Anterior cingulate cortex (tissue), 58 donors: ENCODE measurements around the gene USP46.

Source experiments
- DNase-seq, 58 donors: peaks; one replicate each; lab custom pipeline; 2025; lab: John Stamatoyannopoulos, UW

Gene USP46

GRCh38 chr4:52659001-52659721, at the start of gene USP46:
TSS of gene USP46 (minus strand) at chr4:52659301. CDS start at chr4:52659150, 151 bp downstream.
- peak in 55 of 58 donors; percentile 17 to 86 (median 66) for DNase-seq

GRCh38 chr4:52704661-52705060, 45.6 kb upstream of the USP46 start:
- no peak for DNase-seq

- DNase-seq: no peak
Observed at GRCh38 chr4:52704133-52704532, 45.0 kb upstream of the USP46 start.

- DNase-seq: no peak
Observed at GRCh38 chr4:52701207-52701606, 42.1 kb upstream of the USP46 start.

GRCh38 chr4:52694936-52695335, 35.8 kb upstream of the USP46 start:
- no peak for DNase-seq

GRCh38 chr4:52693492-52693891, 34.4 kb upstream of the USP46 start:
- DNase-seq: no peak

- DNase-seq: no peak
Observed at GRCh38 chr4:52689096-52689495, 30.0 kb upstream of the USP46 start.

- DNase-seq: no peak
Observed at GRCh38 chr4:52687696-52688095, 28.6 kb upstream of the USP46 start.

- DNase-seq: no peak
Observed at GRCh38 chr4:52685316-52685715, 26.2 kb upstream of the USP46 start.

GRCh38 chr4:52684896-52685295, 25.8 kb upstream of the USP46 start:
- no peak for DNase-seq

GRCh38 chr4:52680381-52680780, 21.3 kb upstream of the USP46 start:
- no peak for DNase-seq

- no peak for DNase-seq
Observed at GRCh38 chr4:52676536-52676935, 17.4 kb upstream of the USP46 start.

GRCh38 chr4:52675111-52675510, 16.0 kb upstream of the USP46 start:
- no peak for DNase-seq

- DNase-seq: no peak
Observed at GRCh38 chr4:52670739-52671138, 11.6 kb upstream of the USP46 start.

- DNase-seq: no peak
Observed at GRCh38 chr4:52670121-52670520, 11.0 kb upstream of the USP46 start.

- DNase-seq: no peak
Observed at GRCh38 chr4:52665592-52665991, 6.5 kb upstream of the USP46 start.

- no peak for DNase-seq
Observed at GRCh38 chr4:52664479-52664878, 5.4 kb upstream of the USP46 start.

GRCh38 chr4:52661966-52662690, 3.0 kb upstream of the USP46 start:
- DNase-seq: no peak

GRCh38 chr4:52660643-52661042, 1.5 kb upstream of the USP46 start:
- no peak for DNase-seq

- peak in 54 of 58 donors; percentile 6 to 75 (median 52) for DNase-seq
Observed at GRCh38 chr4:52659722-52660261, 691 bp upstream of the USP46 start.

GRCh38 chr4:52658641-52659000, 480 bp downstream of the USP46 start:
- peak in 7 of 58 donors; percentile 16 to 56 (median 37) for DNase-seq
